SH-SY5Y (cell line): Measurements from ENCODE around the gene GRIN3B.

Source experiments
- GATA2 ChIP-seq: IDR thresholded peaks from 2 replicates; pipeline ENCODE4 v1.6.1; 2011; ENCODE audit warnings: mild to moderate bottlenecking, low read depth, low read length
- GATA3 ChIP-seq: IDR thresholded peaks from 2 replicates; pipeline ENCODE4 v1.6.1; 2011; ENCODE audit warnings: low read depth, mild to moderate bottlenecking, low read length, moderate library complexity

Gene GRIN3B

GRCh38 chr19:1028062-1028926 is 28.1 kb downstream of the GRIN3B start:
- TF ChIP-seq GATA3: no peak
- no peak for TF ChIP-seq GATA2

- no peak for TF ChIP-seq GATA2
- TF ChIP-seq GATA3: no peak
Observed at GRCh38 chr19:1032264-1032867, 32.1 kb downstream of the GRIN3B start.

DNA sequence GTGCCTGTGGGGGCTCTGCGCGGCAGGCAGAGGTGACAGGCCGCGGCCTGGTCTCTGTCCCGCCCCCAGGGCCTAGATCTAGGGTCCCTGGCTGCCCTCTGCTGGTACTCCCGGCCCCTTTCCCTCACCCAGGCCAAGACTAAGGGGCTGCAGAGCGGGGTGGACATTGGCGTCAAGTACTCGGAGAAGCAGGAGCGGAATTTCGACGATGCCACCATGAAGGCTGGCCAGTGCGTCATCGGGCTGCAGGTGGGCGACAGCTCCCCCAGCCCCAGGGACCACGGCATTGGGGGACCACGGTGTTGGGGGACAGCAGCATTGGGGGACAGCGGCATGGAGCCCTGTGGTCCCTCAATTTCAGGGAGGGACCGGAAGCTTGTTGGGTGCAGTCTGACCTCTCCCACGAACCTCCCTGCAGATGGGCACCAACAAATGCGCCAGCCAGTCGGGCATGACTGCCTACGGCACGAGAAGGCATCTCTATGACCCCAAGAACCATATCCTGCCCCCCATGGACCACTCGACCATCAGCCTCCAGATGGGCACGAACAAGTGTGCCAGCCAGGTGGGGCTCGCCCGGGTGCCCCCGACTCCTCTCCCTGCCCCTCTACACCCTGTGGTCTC is 35.9 kb downstream of the GRIN3B start:
- TF ChIP-seq GATA3: no peak
- no peak for TF ChIP-seq GATA2

DNA sequence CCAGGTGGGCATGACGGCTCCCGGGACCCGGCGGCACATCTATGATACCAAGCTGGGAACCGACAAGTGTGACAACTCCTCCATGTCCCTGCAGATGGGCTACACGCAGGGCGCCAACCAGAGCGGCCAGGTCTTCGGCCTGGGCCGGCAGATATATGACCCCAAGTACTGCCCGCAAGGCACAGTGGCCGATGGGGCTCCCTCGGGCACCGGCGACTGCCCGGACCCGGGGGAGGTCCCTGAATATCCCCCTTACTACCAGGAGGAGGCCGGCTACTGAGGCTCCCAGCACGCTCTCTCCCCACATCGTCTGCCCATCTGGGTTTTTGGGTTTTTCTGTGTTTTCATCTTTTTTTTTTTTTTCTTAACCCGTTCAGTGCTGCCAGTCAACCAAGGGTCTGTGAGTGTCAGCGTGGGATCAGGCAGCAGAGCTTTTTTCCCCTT is 37.4 kb downstream of the GRIN3B start:
- TF ChIP-seq GATA2: no peak
- no peak for TF ChIP-seq GATA3

GRCh38 chr19:1038978-1039645 is 38.9 kb downstream of the GRIN3B start:
- TF ChIP-seq GATA2 (no peak), GATA3 (no peak)

DNA sequence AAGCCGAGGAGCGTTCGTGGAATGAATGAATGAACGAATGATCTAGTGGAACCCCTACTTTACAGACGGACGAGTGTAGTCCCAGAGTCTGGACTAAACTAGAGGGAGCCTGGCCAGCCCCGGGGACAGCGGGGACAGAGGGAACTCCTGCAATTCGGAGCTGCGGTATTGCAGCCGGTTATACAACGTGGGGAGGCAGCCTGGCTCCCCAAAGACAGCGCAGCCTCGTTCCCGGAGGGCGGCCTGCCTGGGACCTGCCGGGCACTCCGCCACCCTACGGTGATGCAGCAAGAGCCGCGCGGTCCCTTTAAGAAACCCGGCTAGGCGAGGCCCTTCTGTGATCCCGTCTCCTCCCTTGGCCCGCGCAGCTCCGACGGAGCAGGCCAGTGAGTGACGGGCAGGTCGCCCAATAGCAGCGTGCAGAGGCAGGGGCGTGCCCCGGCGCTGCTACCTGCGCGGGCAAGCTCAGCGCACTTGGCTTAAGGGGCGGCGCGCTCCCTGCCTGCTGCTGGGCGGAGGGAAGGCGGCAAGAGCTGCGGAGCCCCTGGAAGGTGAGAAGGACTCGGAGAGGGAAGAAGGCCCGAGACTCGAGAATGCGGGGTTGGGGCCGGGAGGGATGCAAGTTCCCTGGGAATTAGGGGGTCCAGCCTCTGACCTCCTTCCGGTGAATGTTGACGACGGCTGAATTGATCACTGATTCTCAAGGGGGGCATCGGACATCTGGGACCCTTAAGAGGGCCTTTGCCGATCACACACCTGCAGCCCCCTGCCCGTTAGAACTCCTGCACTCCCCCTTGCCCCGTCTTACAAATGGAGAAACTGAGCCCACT is 39.6 kb downstream of the GRIN3B start, which contains the start of gene ABCA7:
Gene ABCA7 (plus strand): TSS at position 462 of the 830 bp plus-strand sequence. CDS start 1,255 bp downstream, outside the sequence.
- TF ChIP-seq GATA2 (no peak), GATA3 (no peak)

DNA sequence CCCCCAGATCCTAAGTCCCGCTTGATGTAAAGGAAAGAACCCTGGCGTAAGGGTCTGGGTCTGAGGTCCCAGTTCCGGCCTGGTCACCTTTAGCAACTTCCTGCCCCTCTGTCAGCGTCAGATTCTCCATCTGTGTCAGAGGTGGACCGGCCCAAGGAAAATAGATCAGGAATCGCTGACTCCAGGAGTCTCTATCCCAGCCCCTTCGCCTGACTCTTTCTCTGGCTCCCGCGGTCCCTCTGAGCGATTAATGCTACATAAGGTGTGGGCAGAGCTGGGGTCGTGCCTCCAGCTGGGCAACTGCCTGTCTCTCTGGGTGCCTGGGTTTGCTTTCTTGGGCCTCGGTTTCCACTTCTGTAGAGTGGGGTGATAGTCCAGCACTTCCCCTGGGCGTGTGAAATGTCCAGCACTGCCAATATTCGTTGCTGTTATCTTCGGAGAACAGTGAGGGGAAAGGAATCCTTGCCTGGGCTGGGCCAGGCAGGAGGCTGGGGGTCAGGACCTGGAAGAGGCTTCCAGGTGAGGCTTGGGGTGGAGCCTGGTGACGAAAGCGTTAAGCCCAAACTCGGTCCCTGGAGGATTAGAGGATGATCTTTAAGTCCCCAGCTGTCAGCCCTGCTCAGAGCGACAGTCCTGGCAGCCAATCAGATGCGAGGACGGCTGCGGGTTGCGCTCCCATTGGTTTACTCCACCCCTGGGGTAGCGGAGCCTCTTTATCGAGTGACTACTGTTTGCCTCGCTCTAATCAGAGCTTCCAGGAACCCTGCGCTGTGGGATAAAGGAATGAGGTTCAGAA is 40.5 kb downstream of the GRIN3B start:
- TF ChIP-seq GATA2 (no peak), GATA3 (no peak)

- TF ChIP-seq GATA2: no peak
- TF ChIP-seq GATA3: no peak
Observed at GRCh38 chr19:1041272-1041834, 41.1 kb downstream of the GRIN3B start.

GRCh38 chr19:1041835-1042685 is 41.8 kb downstream of the GRIN3B start:
- TF ChIP-seq GATA2: no peak
- no peak for TF ChIP-seq GATA3

GRCh38 chr19:1042689-1043511 is 42.7 kb downstream of the GRIN3B start:
- TF ChIP-seq GATA2: no peak

DNA sequence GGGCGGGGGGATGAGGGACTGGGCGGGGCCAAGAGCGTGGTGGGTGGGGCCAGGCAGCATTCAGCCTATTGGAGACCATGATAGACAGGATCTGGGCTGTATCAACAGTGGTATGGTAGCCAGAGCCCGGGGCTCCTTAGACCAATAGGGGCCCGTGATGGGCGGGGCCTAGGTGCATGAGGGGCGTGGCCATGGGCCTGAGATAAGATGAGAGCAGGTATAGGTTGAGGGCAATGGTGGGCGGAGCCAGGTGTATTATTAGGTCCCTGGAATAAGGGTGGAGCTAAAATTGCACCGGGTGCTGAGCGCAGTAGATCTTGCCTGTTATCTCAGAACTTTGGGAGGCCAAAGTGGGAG is 45.0 kb downstream of the GRIN3B start:
- TF ChIP-seq GATA3 (no peak), GATA2 (no peak)
